Prostate gland (tissue), 2 donors: ENCODE measurements around the gene INPP5D. TPM values are rescaled to one million over a fixed set of nuclear protein-coding genes. Genes with fewer than 3 reads are reported as not detected.

Source experiments
- DNase-seq: peaks from one replicate; pipeline ENCODE4 v3.0.0-alpha.2; 2019; ENCODE audit warnings: low spot score
- H3K27ac ChIP-seq, 2 donors: fragments of 200-600 bp; sonication (generic); 2 replicates each; pipeline ENCODE4 v1.5.1; 2017 to 2019
- H3K27me3 ChIP-seq: fragments of 200-600 bp; sonication (generic); replicated peaks from 2 replicates; pipeline ENCODE4 v1.5.1; 2019; ENCODE audit not compliant: insufficient read depth
- H3K36me3 ChIP-seq, 2 donors: fragments of 200-600 bp; sonication (generic); 1 replicate in 1 of 2; 2 replicates in 1 of 2; pipeline versions ENCODE4 v1.5.1 to v1.8.1; 2017 to 2019
- H3K4me1 ChIP-seq: fragments of 200-600 bp; sonication (generic); replicated peaks from 2 replicates; pipeline ENCODE4 v1.5.1; 2019
- H3K4me3 ChIP-seq, 2 donors: fragments of 200-600 bp; sonication (generic); 2 replicates each; pipeline ENCODE4 v1.5.1; 2017 to 2019
- H3K9me3 ChIP-seq: fragments of 200-600 bp; sonication (generic); 2 replicates; pipeline ENCODE4 v1.5.1; 2017
- CTCF ChIP-seq, 4 experiments: fragments of 200-600 bp in 2 of 4; fragments of 450-650 bp in 2 of 4; sonication (generic) in 2 of 4; IDR thresholded peaks; 1 replicate in 3 of 4; 2 replicates in 1 of 4; pipeline ENCODE4 v1.5.1; 2016 to 2019; ENCODE audit warnings: antibody characterized with exemption in 4 of 4, mild to moderate bottlenecking in 2 of 4, moderate library complexity in 2 of 4
- POLR2A ChIP-seq: fragments of 450-650 bp; IDR thresholded peaks from one replicate; pipeline ENCODE4 v1.6.1; 2016; ENCODE audit warnings: antibody characterized with exemption, mild to moderate bottlenecking
- POLR2AphosphoS5 ChIP-seq: sonication (generic); formaldehyde crosslinking; IDR thresholded peaks from one replicate; pipeline ENCODE4 v1.6.1; 2017; ENCODE audit warnings: antibody characterized with exemption
- WGBS: methylation state at CpG from one replicate; pipeline ENCODE4 v1.1.5; 2018; 5-methylcytosine and 5-hydroxymethylcytosine counted together
- intact Hi-C: fragments of 100-400 bp; cut with DNase I; formaldehyde crosslinking; loops from one replicate; pipeline ENCODE4 v1.14.2; 2022
- total RNA-seq, 2 donors: library from RNA; depleted of rRNA; stranded (reverse); fragments of >200 nt; gene quantifications; one replicate each; pipeline ENCODE4 v1.1.0, GENCODE V29; 2016

Gene INPP5D
- total RNA-seq, 2 donors from 2014 or later: 11.4 to 18.8 TPM

GRCh38 chr2:233100192-233100998 lies 40.3 kb downstream of the INPP5D start:
- Histone ChIP-seq H3K4me3 (no peak overlapping the region), H3K9me3 (no peaks in the 10 kb centered on the region), H3K27me3 (no peaks in the 10 kb centered on the region), H3K4me1 (no peaks in the 10 kb centered on the region), H3K36me3 (no peaks in the 10 kb centered on the region), H3K27ac (no peak overlapping the region)
- TF ChIP-seq POLR2AphosphoS5 (no peak), POLR2A (no peak), CTCF (IDR thresholded peaks at IDR 0.05) (no peak)
- no peak for DNase-seq
- WGBS: 72% methylated on average over 17 of the region's 17 CpGs
- intact Hi-C loops: no loop called here

DNA sequence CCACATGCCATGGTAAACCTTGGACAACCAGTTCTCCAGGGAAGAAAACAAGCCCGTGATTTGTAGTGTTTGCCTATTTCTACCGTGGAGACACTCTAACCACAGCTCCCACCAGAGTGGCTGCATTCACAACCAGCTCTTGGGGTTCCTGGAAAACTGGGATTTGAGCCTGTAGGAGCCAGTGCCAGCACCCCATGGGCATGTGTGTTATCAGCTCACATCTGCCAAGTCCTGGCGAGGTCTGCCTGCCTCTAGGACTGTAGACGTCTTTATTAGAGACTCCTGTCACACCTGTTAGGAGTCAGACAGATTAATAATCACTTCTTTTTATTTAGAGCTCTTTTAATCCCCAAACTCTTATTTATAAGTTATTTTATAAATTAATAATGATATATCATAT lies 41.0 kb downstream of the INPP5D start:
- Histone ChIP-seq H3K27ac (no peak overlapping the region), H3K9me3 (no peaks in the 10 kb centered on the region), H3K27me3 (no peaks in the 10 kb centered on the region), H3K36me3 (no peaks in the 10 kb centered on the region), H3K4me3 (no peak overlapping the region), H3K4me1 (no peaks in the 10 kb centered on the region)
- TF ChIP-seq POLR2AphosphoS5 (no peak), POLR2A (no peak), CTCF (IDR thresholded peaks at IDR 0.05) (no peak)
- intact Hi-C loops: no loop called here
- DNase-seq: no peak
- WGBS: 50% methylated on average over 4 of the region's 4 CpGs

GRCh38 chr2:233101816-233102215 lies 41.7 kb downstream of the INPP5D start:
- H3K27me3 ChIP-seq: no peaks in the 10 kb centered on the region
- no peaks in the 10 kb centered on the region for H3K36me3 ChIP-seq
- 73% methylated on average over 8 of the region's 8 CpGs for WGBS
- no peak overlapping the region for H3K27ac ChIP-seq
- H3K9me3 ChIP-seq: no peaks in the 10 kb centered on the region
- no peak for TF ChIP-seq POLR2A
- no peak for TF ChIP-seq POLR2AphosphoS5
- TF ChIP-seq CTCF (IDR thresholded peaks at IDR 0.05): no peak
- intact Hi-C loops: no loop called here
- H3K4me3 ChIP-seq: no peak overlapping the region
- no peak for DNase-seq
- no peaks in the 10 kb centered on the region for H3K4me1 ChIP-seq

DNA sequence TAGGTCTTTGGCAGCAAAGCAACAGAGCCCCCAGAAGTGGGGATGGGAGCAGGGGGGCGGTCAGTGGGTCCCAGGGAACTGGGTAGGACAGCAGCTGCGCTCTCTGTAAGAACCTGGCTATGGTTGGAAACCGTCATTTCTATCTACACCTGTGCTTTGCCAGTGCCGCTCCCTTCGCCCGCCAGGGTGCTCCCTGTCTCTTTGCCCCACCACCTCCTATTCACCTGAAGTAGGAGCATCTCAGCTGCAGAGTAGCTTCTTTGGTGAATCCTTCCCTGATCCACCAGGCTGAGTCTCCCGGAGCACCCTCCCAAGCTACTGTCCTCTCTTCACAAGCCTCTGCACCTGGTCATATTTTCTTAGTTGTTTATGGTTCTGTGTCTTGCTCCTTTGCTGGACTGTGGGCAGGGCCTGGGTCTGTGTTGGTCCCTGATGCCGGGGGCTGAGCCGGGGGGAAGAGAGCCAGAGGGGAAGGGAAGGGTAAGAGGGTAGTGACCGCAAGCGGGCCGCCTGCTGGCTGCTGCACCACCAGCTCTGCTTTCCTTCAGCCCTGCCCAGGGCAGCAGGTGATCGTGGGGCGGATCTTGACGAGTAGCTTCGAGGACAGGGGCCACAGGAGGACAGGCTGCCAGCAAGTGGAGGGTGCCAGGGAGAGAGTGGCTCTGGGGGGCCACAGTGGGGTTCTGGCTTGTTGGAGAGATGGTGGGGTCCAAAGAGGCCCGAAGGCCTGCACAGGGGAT lies 45.2 kb downstream of the INPP5D start:
- Histone ChIP-seq H3K27ac (no peak overlapping the region), H3K36me3 (no peaks in the 10 kb centered on the region), H3K4me3 (no peak overlapping the region), H3K4me1 (no peaks in the 10 kb centered on the region), H3K27me3 (no peaks in the 10 kb centered on the region), H3K9me3 (no peaks in the 10 kb centered on the region)
- 90% methylated on average over 17 of the region's 17 CpGs for WGBS
- intact Hi-C loops: no loop called here
- no peak for TF ChIP-seq POLR2AphosphoS5
- no peak for TF ChIP-seq POLR2A
- TF ChIP-seq CTCF (IDR thresholded peaks at IDR 0.05): no peak
- DNase-seq: no peak
